ENCODE measurements around the gene MPST. TPM values are rescaled to one million over a fixed set of nuclear protein-coding genes. Genes with fewer than 3 reads are reported as not detected.
"Not testable (repeated sequence)": the region's sequence is repeated elsewhere in the genome, so short reads cannot be mapped to it uniquely, and the experiment has no call there.

Gene MPST
- total and polyA plus RNA-seq, 8 donors = 46.4 to 161 (median 51.6) TPM

DNA sequence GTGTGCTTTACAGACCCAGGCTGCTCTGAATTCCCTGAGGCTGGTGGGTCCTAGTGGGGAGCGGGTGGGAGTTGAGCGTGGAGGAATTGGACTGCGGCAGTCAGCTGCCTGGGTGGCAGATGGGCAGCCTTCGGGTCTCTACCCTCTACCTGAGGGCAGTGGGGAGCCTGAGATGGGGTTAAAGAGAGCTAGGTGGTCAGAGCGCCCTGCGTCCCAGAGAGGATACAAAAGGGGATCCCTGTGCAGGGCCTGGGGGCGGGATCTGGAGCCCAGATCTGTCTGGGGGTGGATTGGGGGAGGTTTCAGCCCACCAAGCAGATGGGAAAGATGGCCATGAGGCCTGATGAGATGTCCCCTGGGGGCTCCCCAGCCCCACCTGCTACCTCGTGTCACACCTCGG, 50.2 kb downstream of the MPST start:
- Histone ChIP-seq H3K4me3 (no peak overlapping the region), H3K9me3 (no peaks in the 10 kb centered on the region), H3K27me3 (peaks cover 0 to 10% (median 4%) of the 10 kb centered on the region in 4 donors), H3K27ac (no peak overlapping the region), H3K4me1 (no peaks in the 10 kb centered on the region), H3K36me3 (no peaks in the 10 kb centered on the region)
- FAIRE-seq (no peak), ATAC-seq (no peak), DNase-seq (peak in 1 of 6 donors; percentile 22)
- TF ChIP-seq, protein P1, sequence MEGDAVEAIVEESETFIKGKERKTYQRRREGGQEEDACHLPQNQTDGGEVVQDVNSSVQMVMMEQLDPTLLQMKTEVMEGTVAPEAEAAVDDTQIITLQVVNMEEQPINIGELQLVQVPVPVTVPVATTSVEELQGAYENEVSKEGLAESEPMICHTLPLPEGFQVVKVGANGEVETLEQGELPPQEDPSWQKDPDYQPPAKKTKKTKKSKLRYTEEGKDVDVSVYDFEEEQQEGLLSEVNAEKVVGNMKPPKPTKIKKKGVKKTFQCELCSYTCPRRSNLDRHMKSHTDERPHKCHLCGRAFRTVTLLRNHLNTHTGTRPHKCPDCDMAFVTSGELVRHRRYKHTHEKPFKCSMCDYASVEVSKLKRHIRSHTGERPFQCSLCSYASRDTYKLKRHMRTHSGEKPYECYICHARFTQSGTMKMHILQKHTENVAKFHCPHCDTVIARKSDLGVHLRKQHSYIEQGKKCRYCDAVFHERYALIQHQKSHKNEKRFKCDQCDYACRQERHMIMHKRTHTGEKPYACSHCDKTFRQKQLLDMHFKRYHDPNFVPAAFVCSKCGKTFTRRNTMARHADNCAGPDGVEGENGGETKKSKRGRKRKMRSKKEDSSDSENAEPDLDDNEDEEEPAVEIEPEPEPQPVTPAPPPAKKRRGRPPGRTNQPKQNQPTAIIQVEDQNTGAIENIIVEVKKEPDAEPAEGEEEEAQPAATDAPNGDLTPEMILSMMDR (IDR thresholded peaks at IDR 0.05) = no peak
- WGBS, 2 donors = 59 to 71% methylated on average over 9 of the region's 9 CpGs
- intact Hi-C loops (cut with DNase I) = loop anchor here in 2 of 3 donors (10.0 kb wide), 1 partner anchor 135 kb away; no protein-coding TSS in a partner anchor

DNA sequence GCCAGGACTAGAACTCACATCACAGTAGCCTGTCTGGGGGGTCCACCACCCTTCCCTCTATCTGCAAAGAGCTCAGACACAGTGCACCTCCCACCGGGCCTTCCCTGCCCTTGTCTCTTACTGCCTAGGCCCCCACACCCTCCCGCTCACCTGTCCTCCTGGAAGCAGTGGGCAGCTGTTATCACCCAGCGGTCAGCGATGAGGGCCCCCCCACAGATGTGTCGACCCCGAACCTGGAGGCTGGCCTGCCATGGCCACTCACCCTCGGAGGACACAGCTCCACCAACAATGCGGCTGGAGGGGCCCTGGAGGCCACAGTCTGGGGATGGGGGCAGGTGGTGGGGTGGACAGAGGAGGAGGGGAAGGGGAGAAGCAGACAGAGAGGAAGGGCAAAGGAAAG, 50.8 kb downstream of the MPST start:
- no peak for FAIRE-seq
- H3K4me1 ChIP-seq = no peaks in the 10 kb centered on the region
- H3K4me3 ChIP-seq = no peak overlapping the region
- no peak overlapping the region for H3K27ac ChIP-seq
- peaks cover 0 to 10% (median 4%) of the 10 kb centered on the region in 4 donors for H3K27me3 ChIP-seq
- no peaks in the 10 kb centered on the region for H3K36me3 ChIP-seq
- H3K9me3 ChIP-seq = no peaks in the 10 kb centered on the region
- TF ChIP-seq, protein P1 (IDR thresholded peaks at IDR 0.05) = no peak
- WGBS, 2 donors = 37 to 49% methylated on average over 8 of the region's 8 CpGs
- intact Hi-C loops (cut with DNase I) = loop anchor here in 2 of 3 donors (10.0 kb wide), 1 partner anchor 134 kb away; no protein-coding TSS in a partner anchor
- DNase-seq = peak in 1 of 6 donors; percentile 47
- ATAC-seq = no peak

DNA sequence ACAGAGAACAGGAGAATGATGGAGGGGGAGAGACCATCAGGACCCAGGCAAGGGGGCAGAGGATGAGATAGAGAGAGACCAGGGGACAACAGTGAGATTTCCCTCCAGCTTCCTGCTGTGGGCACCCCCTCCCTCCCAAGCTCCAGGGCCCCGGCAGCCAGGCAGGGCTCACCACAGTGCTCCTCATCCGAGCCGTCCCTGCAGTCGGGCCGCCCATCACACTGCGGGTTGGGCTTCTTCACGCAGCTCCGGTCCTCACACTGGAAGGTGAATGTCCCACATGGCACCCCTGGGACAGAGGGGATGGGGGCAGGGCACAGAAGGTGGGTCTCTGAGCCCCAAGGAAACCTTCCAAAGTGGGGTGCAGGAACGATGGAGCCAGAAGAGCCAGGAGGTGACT, 51.2 kb downstream of the MPST start:
- FAIRE-seq = no peak
- 31 to 52% methylated on average over 8 to 9 of the region's 9 CpGs for WGBS, 2 donors

DNA sequence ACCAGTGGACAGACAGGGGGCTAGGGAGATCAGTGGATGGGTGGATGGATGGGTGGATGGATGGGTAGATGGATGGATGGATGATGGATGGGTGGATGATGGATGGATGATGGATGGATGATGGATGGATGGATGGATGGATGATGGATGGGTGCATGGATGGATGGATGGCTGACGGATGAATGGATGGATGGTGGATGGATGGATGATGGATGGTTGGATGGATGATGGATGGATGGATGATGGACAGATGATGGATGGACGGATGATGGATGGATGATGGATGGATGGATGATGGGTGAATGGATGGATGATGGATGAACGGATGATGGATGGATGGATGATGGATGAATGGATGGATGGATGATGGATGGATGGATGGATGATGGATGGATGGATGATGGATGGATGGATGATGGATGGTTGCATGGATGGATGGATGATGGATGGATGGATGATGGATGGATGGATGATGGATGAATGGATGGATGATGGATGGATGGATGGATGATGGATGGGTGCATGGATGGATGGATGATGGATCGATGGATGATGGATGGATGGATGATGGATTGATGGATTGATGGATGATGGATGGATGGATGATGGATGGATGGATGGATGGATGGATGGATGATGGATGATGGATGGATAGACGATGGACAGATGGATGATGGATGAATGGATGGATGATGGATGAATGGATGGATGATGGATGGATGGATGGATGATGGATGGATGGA, 52.5 kb downstream of the MPST start:
- not testable (repeated sequence) for H3K4me3 ChIP-seq, H3K4me1 ChIP-seq, H3K36me3 ChIP-seq, FAIRE-seq, DNase-seq, H3K27ac ChIP-seq, H3K9me3 ChIP-seq, ATAC-seq
- peaks cover 0 to 10% (median 4%) of the 10 kb centered on the region in 4 donors for H3K27me3 ChIP-seq
- WGBS, 2 donors = 80 to 87% methylated on average over 5 of the region's 5 CpGs
- intact Hi-C loops (cut with DNase I) = loop anchor here in 2 of 3 donors (10.0 kb wide), 1 partner anchor 133 kb away; no protein-coding TSS in a partner anchor

More for the DNA sequence above, 51.2 kb downstream of the MPST start:
- Histone ChIP-seq H3K4me3 (no peak overlapping the region), H3K9me3 (no peaks in the 10 kb centered on the region), H3K27me3 (peaks cover 0 to 10% (median 4%) of the 10 kb centered on the region in 4 donors), H3K36me3 (no peaks in the 10 kb centered on the region), H3K27ac (no peak overlapping the region), H3K4me1 (no peaks in the 10 kb centered on the region)
- intact Hi-C loops (cut with DNase I) = loop anchor here in 2 of 3 donors (10.0 kb wide), 1 partner anchor 134 kb away; no protein-coding TSS in a partner anchor
- DNase-seq (peak in 1 of 6 donors; percentile 45), ATAC-seq (no peak)
- TF ChIP-seq, protein P1 (IDR thresholded peaks at IDR 0.05) = no peak

DNA sequence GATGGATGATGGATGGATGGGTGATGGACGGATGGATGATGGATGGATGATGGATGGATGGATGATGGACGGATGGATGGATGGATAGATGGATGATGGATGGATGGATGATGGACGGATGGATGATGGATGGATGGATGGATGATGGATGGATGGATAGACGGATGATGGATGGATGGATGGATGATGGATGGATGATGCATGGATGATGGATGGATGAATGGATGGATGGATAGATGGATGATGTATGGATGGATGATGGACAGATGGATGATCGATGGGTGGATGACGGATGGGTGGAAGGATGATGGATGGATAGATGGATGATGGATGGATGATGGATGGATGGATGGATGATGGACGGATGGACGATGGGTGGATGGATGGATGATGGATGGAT, 53.1 kb downstream of the MPST start:
- peaks cover 0 to 10% (median 4%) of the 10 kb centered on the region in 4 donors for H3K27me3 ChIP-seq
- H3K4me3 ChIP-seq = no peak overlapping the region
- TF ChIP-seq, protein P1 (IDR thresholded peaks at IDR 0.05) = no peak
- H3K36me3 ChIP-seq = no peaks in the 10 kb centered on the region
- no peaks in the 10 kb centered on the region for H3K4me1 ChIP-seq
- WGBS, 2 donors = 73 to 86% methylated on average over 8 of the region's 8 CpGs
- no peak for DNase-seq
- H3K27ac ChIP-seq = no peak overlapping the region
- no peaks in the 10 kb centered on the region for H3K9me3 ChIP-seq
- intact Hi-C loops (cut with DNase I) = loop anchor here in 2 of 3 donors (10.0 kb wide), 1 partner anchor 132 kb away; no protein-coding TSS in a partner anchor
- ATAC-seq = no peak
- FAIRE-seq = no peak

Data from pancreas (tissue), 10 donors.